ENCODE results near the gene DMAC1.
A peak's percentile ranks its signal among the peaks of the same experiment; 100 is the strongest.

The DMAC1 gene

GRCh38 chr9:7799234-7799943 lies at the start of gene DMAC1:
DMAC1 (minus strand) TSS chr9:7799778; CDS start chr9:7799734, 44 bp downstream.
- peak; percentile 74 for DNase-seq (ENCODE audit: low read depth)

GRCh38 chr9:7849362-7849761 lies 49.8 kb upstream of the DMAC1 start:
- DNase-seq (ENCODE audit: low read depth), result no peak

GRCh38 chr9:7848498-7848897 lies 48.9 kb upstream of the DMAC1 start:
- DNase-seq (ENCODE audit: low read depth), result no peak

GRCh38 chr9:7844242-7844641 lies 44.7 kb upstream of the DMAC1 start:
- no peak for DNase-seq (ENCODE audit: low read depth)

- DNase-seq (ENCODE audit: low read depth), result no peak
Observed at GRCh38 chr9:7841831-7842230, 42.3 kb upstream of the DMAC1 start.

GRCh38 chr9:7834531-7834930 lies 35.0 kb upstream of the DMAC1 start:
- DNase-seq (ENCODE audit: low read depth), result no peak

GRCh38 chr9:7828334-7828733 lies 28.8 kb upstream of the DMAC1 start:
- DNase-seq (ENCODE audit: low read depth), result no peak

- no peak for DNase-seq (ENCODE audit: low read depth)
Observed at GRCh38 chr9:7827792-7828191, 28.2 kb upstream of the DMAC1 start.

GRCh38 chr9:7827056-7827455 lies 27.5 kb upstream of the DMAC1 start:
- no peak for DNase-seq (ENCODE audit: low read depth)

GRCh38 chr9:7823651-7824050 lies 24.1 kb upstream of the DMAC1 start:
- no peak for DNase-seq (ENCODE audit: low read depth)

GRCh38 chr9:7819984-7820383 lies 20.4 kb upstream of the DMAC1 start:
- DNase-seq (ENCODE audit: low read depth), result no peak

- no peak for DNase-seq (ENCODE audit: low read depth)
Observed at GRCh38 chr9:7816021-7816420, 16.4 kb upstream of the DMAC1 start.

- DNase-seq (ENCODE audit: low read depth), result no peak
Observed at GRCh38 chr9:7813030-7813429, 13.5 kb upstream of the DMAC1 start.

GRCh38 chr9:7811677-7812076 lies 12.1 kb upstream of the DMAC1 start:
- DNase-seq (ENCODE audit: low read depth), result no peak

- DNase-seq (ENCODE audit: low read depth), result no peak
Observed at GRCh38 chr9:7802666-7803065, 3.1 kb upstream of the DMAC1 start.

- DNase-seq (ENCODE audit: low read depth), result no peak
Observed at GRCh38 chr9:7799944-7800285, 337 bp upstream of the DMAC1 start.

- no peak for DNase-seq (ENCODE audit: low read depth)
Observed at GRCh38 chr9:7794196-7794595, 5.4 kb downstream of the DMAC1 start.

GRCh38 chr9:7791394-7791793 lies 8.2 kb downstream of the DMAC1 start:
- DNase-seq (ENCODE audit: low read depth), result no peak

- no peak for DNase-seq (ENCODE audit: low read depth)
Observed at GRCh38 chr9:7790819-7791182, 8.8 kb downstream of the DMAC1 start.

- no peak for DNase-seq (ENCODE audit: low read depth)
Observed at GRCh38 chr9:7790022-7790818, 9.4 kb downstream of the DMAC1 start.

GRCh38 chr9:7788772-7789171 lies 10.8 kb downstream of the DMAC1 start:
- no peak for DNase-seq (ENCODE audit: low read depth)

- no peak for DNase-seq (ENCODE audit: low read depth)
Observed at GRCh38 chr9:7785813-7786212, 13.8 kb downstream of the DMAC1 start.

GRCh38 chr9:7784472-7784871 lies 15.1 kb downstream of the DMAC1 start:
- DNase-seq (ENCODE audit: low read depth), result no peak

GRCh38 chr9:7783635-7784063 lies 15.9 kb downstream of the DMAC1 start:
- DNase-seq (ENCODE audit: low read depth), result no peak

Measured in activated T-cell treated with anti-CD3 and anti-CD28 coated beads for 24 hours (primary cell).